Measurements from ENCODE around the gene ST7L.
A peak's percentile ranks its signal among the peaks of the same experiment; 100 is the strongest.

DNA sequence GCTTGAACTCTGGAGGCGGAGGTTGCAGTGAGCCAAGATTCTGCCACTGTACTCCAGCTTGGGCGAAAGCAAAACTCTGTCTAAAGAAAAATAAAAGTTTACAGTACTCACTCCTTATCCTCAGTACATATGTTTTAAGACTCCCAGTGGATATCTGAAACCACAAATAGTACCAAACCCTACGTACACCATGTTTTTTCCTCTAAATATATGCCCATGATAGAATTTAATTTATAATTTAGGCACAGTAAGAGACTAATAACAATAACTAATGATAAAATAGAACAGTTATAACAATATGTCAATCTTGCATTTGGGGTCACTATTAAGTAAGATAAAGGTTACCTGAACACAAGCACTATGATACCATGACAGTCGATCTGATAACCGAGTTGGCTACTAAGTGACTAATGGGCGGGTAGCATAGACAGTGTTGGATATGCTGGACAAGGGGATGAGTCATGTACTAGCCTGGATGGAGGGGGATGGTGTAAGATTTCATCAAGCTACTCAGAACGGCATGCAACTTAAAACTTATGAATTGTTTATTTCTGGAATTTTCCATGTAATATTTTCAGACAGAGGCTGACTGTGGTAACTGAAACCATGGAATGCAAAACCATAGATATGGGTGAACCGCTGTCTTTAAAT is 43.7 kb downstream of the ST7L start:
- TF ChIP-seq MAFK (IDR thresholded peaks at IDR 0.05; ENCODE audit: low read depth, low read length), result no peak
- TF ChIP-seq, protein P1, sequence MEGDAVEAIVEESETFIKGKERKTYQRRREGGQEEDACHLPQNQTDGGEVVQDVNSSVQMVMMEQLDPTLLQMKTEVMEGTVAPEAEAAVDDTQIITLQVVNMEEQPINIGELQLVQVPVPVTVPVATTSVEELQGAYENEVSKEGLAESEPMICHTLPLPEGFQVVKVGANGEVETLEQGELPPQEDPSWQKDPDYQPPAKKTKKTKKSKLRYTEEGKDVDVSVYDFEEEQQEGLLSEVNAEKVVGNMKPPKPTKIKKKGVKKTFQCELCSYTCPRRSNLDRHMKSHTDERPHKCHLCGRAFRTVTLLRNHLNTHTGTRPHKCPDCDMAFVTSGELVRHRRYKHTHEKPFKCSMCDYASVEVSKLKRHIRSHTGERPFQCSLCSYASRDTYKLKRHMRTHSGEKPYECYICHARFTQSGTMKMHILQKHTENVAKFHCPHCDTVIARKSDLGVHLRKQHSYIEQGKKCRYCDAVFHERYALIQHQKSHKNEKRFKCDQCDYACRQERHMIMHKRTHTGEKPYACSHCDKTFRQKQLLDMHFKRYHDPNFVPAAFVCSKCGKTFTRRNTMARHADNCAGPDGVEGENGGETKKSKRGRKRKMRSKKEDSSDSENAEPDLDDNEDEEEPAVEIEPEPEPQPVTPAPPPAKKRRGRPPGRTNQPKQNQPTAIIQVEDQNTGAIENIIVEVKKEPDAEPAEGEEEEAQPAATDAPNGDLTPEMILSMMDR (conservative IDR thresholded peaks at IDR 0.05; ENCODE audit: low read depth, low read length), result no peak
- TF ChIP-seq POLR2A (IDR thresholded peaks at IDR 0.05; ENCODE audit: low read depth, low read length), result no peak
- TF ChIP-seq, protein P2, sequence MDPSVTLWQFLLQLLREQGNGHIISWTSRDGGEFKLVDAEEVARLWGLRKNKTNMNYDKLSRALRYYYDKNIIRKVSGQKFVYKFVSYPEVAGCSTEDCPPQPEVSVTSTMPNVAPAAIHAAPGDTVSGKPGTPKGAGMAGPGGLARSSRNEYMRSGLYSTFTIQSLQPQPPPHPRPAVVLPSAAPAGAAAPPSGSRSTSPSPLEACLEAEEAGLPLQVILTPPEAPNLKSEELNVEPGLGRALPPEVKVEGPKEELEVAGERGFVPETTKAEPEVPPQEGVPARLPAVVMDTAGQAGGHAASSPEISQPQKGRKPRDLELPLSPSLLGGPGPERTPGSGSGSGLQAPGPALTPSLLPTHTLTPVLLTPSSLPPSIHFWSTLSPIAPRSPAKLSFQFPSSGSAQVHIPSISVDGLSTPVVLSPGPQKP (IDR thresholded peaks at IDR 0.05; ENCODE audit: borderline replicate concordance, low read depth, low read length), result no peak
- TF ChIP-seq CEBPB (IDR thresholded peaks at IDR 0.05; ENCODE audit: low read depth, low read length), result peak; percentile 81
- TF ChIP-seq RFX5 (IDR thresholded peaks at IDR 0.05; ENCODE audit: low read depth, low read length), result no peak
- TF ChIP-seq RAD21 (IDR thresholded peaks at IDR 0.05; ENCODE audit: low read length), result no peak
- TF ChIP-seq SMC3 (IDR thresholded peaks at IDR 0.05; ENCODE audit: low read depth, low read length), result no peak
- no peak for TF ChIP-seq USF2 (IDR thresholded peaks at IDR 0.05; ENCODE audit: low read depth, low read length)
- TF ChIP-seq BHLHE40 (IDR thresholded peaks at IDR 0.05; ENCODE audit: low read depth, low read length), result peak; percentile 49; the same call in 1 of the 2 replicates
- no peak for TF ChIP-seq MXI1 (IDR thresholded peaks at IDR 0.05; ENCODE audit: borderline replicate concordance, low read depth, low read length)

Data from IMR-90 (cell line).